HG03439 (cell line): ENCODE measurements around the gene RAB8A.
"Not testable (repeated sequence)": the region's sequence is repeated elsewhere in the genome, so short reads cannot be mapped to it uniquely, and the experiment has no call there.

Source experiments
- ATAC-seq: cut with Tn5 transposase; IDR thresholded peaks from one replicate; pipeline ENCODE4 v1.9.1; 2021; ENCODE audit warnings: mild to moderate bottlenecking, moderate library complexity; ENCODE audit not compliant: unreplicated experiment

The RAB8A gene

DNA sequence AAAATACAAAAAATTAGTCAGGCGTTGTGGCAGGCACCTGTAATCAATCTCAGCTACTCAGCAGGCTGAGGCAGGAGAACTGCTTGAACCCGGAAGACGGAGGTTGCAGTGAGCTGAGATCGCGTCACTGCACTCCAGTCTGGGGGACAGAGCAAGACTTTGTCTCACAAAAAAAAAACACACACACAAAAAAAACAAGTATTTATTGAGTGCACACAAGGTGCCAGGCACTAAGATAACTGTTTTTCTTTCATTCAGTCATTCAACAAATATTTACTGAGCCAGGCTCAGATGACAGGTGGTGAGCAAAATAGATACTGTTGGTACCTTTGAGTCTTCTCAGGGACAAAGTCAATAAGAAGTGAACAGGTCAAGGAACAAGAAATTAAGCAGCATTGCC, 55.4 kb downstream of the RAB8A start:
- ATAC-seq: no peak

GRCh38 chr19:16168465-16169081, 56.9 kb downstream of the RAB8A start:
- ATAC-seq: no peak

DNA sequence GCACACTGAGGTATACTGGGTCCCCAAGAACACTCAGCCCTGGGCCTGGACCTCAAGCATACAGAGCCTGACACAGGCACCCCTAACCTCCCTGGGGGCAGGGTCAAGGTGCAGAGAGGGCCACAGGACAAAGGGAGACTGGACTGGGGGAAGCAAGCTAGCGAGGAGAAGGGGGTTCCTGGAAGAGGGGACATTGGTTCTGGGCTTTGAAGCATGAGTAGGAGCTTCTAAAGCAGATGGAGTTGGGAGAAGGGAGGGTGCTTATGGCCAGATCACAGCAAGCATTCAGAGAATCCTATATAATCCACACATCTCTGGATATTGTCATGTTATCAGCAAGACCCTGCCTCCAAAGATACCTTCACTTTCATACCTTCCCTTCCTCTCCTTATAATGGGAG, 58.4 kb downstream of the RAB8A start:
- no peak for ATAC-seq

GRCh38 chr19:16175954-16176353, 64.3 kb downstream of the RAB8A start:
- no peak for ATAC-seq

- not testable (repeated sequence) for ATAC-seq
These were observed 67.2 kb downstream of the RAB8A start for GRCh38 chr19:16178866-16179265.

GRCh38 chr19:16180611-16181010, 68.9 kb downstream of the RAB8A start:
- ATAC-seq: no peak
